Dedifferentiated amniotic fluid mesenchymal stem cell (primary cell): Measurements from ENCODE around the gene TMEM126A.

Experiments used
- DNase-seq: peaks from one replicate; pipeline ENCODE4 v3.0.0-alpha.2; 2016; ENCODE audit errors: extremely low spot score

TMEM126A gene

DNA sequence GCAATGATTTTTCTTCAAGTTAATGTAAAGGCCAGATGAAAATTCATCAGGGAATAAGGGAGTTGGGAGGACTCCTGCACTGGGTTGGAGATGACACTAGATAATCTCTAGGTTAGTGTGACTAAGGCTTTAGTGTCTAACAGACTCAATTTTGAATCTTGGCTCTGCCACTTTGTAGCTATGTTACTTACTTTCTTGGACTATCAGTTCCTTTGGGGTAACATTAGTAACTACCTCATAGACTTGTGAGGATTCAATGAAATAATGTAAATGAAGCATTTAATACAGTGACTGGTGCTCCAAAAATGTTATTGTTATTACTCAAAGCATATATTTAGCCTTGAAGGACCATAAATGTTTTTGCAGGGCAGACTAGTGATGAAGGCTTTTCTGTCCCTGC, 47.8 kb downstream of the TMEM126A start:
- DNase-seq = no peak

- DNase-seq = no peak
Observed at GRCh38 chr11:85697747-85698146, 50.0 kb downstream of the TMEM126A start.

- DNase-seq = no peak
Observed at GRCh38 chr11:85698195-85698594, 50.4 kb downstream of the TMEM126A start.

DNA sequence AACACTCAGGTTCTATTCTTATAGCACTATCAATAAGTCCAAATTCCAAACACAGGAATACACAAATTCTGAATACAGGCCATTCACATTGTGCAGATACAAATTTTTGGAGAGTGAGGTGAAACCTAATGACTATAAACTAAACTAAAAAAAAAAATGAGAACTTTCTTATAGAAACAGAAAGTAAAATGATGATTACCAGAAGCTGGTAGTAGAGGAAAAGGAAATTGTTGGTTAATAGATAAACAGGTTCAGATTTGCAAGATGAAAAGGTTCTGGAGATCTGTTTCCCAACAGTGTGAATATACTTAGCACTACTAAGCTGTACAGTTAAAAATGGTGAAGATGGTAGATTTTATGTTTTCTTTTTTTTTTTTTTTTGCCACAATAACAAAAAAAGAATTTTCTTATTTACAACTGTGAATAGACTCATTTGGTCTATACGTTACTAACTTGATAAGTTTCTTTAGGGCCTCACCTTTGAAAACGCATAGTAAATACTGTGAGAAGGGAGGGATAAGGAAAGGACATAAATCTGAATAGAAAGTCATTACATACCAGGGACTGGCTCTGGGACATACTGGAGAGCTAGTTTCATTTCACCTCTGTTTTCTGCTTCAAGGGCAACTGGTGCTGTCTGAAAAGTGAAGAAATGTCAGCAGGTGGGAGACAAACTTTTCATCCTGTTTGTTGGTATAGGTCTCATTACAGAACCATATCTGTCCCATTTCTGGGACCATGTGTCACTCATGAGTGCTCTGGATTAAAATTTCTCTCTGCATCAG, 52.4 kb downstream of the TMEM126A start:
- no peak for DNase-seq

DNA sequence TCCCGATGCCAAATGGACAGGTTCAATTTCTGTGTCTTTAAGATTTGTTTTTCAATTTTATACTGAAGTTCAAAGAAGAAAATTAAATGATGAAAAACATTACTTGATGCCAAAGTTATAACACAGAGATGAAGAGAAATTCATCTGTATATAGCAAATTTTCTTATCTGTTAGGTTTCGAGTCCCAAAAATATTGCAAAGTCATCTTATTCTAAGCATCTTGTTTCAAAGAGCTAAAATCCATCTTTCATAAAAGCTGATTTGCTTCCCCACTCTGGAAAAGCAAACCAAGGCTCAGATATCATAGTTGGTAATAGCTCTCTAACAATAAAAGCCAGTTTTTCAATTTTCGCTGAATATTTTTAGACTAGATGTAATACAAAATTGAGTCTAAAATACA, 57.2 kb downstream of the TMEM126A start:
- no peak for DNase-seq

- peak; percentile 45 for DNase-seq
Observed at GRCh38 chr11:85705800-85706199, 58.0 kb downstream of the TMEM126A start.
